ENCODE results near the gene AGBL1. TPM values are rescaled to one million over a fixed set of nuclear protein-coding genes. Genes with fewer than 3 reads are reported as not detected.

Gene AGBL1
- total and polyA plus RNA-seq, 2 donors (not counting 1 experiment from before 2014, with no cell fraction given): not detected

- POLR2A ChIA-PET: no interaction called here
- WGBS (ENCODE audit: insufficient coverage): 89% methylated on average over 1 of the region's 2 CpGs
- H2AFZ ChIP-seq (ENCODE audit: insufficient read depth, low read depth, low read length, poor library complexity, severe bottlenecking): no peak overlapping the region
- H3K27ac ChIP-seq (ENCODE audit: low read length in 2 of 2): no peak overlapping the region
- no peaks in the 10 kb centered on the region for H3K9me3 ChIP-seq (ENCODE audit: control extremely low read depth in 1 of 3, control insufficient read depth in 2 of 3, insufficient read depth in 1 of 3, low read length in 2 of 3)
- CTCF ChIA-PET: no interaction called here
- Mint-ChIP-seq H3K4me1 (no peaks in the 10 kb centered on the region), H3K9me3 (ENCODE audit: insufficient read depth) (no peaks in the 10 kb centered on the region), H3K4me3 (no peak overlapping the region), H3K27ac (no peak overlapping the region), H3K27me3 (peaks cover 5% of the 10 kb centered on the region)
- no peak overlapping the region for H3K4me2 ChIP-seq (replicated peaks; ENCODE audit: low read depth, low read length, poor library complexity, severe bottlenecking)
- DNase-seq (no peak), ATAC-seq (ENCODE audit: low read depth) (no peak)
- no peaks in the 10 kb centered on the region for H3K79me2 ChIP-seq (ENCODE audit: control insufficient read depth, insufficient read depth, low read length)
- no peak overlapping the region for H3K9ac ChIP-seq (ENCODE audit: low read length)
- H3K36me3 ChIP-seq (replicated peaks in 1 of 2; ENCODE audit: control extremely low read depth in 1 of 2, control insufficient read depth in 1 of 2, extremely low read depth in 1 of 2, insufficient read depth in 2 of 2, low read length in 1 of 2): no peaks in the 10 kb centered on the region
- no peaks in the 10 kb centered on the region for H4K20me1 ChIP-seq (ENCODE audit: control insufficient read depth, insufficient read depth, low read length, poor library complexity, severe bottlenecking)
- H3K27me3 ChIP-seq (replicated peaks in 1 of 4; ENCODE audit: control extremely low read depth in 1 of 4, control insufficient read depth in 3 of 4, insufficient read depth in 4 of 4, low read length in 3 of 4): no peaks in the 10 kb centered on the region
- H3K4me3 ChIP-seq (ENCODE audit: control extremely low read depth in 1 of 5, extremely low read depth in 1 of 5, insufficient read depth in 1 of 5, low read depth in 2 of 5, low read length in 4 of 5): no peak overlapping the region
- intact Hi-C loops (cut with micrococcal nuclease): no loop called here
- no peak for TF ChIP-seq EZH2 (IDR thresholded peaks at IDR 0.05; ENCODE audit: borderline replicate concordance, insufficient read depth, low read depth, low read length, poor library complexity, severe bottlenecking)
- TF ChIP-seq CTCF (IDR thresholded peaks at IDR 0.05): no peak
- H3K4me1 ChIP-seq (ENCODE audit: control insufficient read depth in 2 of 2, insufficient read depth in 2 of 2, low read length in 2 of 2): no peaks in the 10 kb centered on the region
Observed at GRCh38 chr15:86205096-86205495, 125.4 kb downstream of the AGBL1 start.

- ChIA-PET POLR2A (no interaction called here), CTCF (no interaction called here)
Observed at GRCh38 chr15:86213420-86213819, 133.7 kb downstream of the AGBL1 start.

More at GRCh38 chr15:86213420-86213819, 133.7 kb downstream of the AGBL1 start:
- no peaks in the 10 kb centered on the region for H3K4me1 ChIP-seq (ENCODE audit: control insufficient read depth in 2 of 2, insufficient read depth in 2 of 2, low read length in 2 of 2)
- no peak overlapping the region for H3K27ac Mint-ChIP-seq
- H3K4me3 Mint-ChIP-seq: no peak overlapping the region
- H2AFZ ChIP-seq (ENCODE audit: insufficient read depth, low read depth, low read length, poor library complexity, severe bottlenecking): no peak overlapping the region
- intact Hi-C loops (cut with micrococcal nuclease): no loop called here
- H3K9me3 ChIP-seq (ENCODE audit: control extremely low read depth in 1 of 3, control insufficient read depth in 2 of 3, insufficient read depth in 1 of 3, low read length in 2 of 3): peaks cover 0 to 7% (median 4%) of the 10 kb centered on the region in 3 donors
- H3K4me1 Mint-ChIP-seq: no peaks in the 10 kb centered on the region
- H3K27me3 ChIP-seq (replicated peaks in 1 of 4; ENCODE audit: control extremely low read depth in 1 of 4, control insufficient read depth in 3 of 4, insufficient read depth in 4 of 4, low read length in 3 of 4): no peaks in the 10 kb centered on the region
- H3K9me3 Mint-ChIP-seq (ENCODE audit: insufficient read depth): peaks cover 8% of the 10 kb centered on the region
- H3K27me3 Mint-ChIP-seq: peaks cover 5% of the 10 kb centered on the region
- no peaks in the 10 kb centered on the region for H3K79me2 ChIP-seq (ENCODE audit: control insufficient read depth, insufficient read depth, low read length)
- no peak overlapping the region for H3K4me3 ChIP-seq (ENCODE audit: control extremely low read depth in 1 of 5, extremely low read depth in 1 of 5, insufficient read depth in 1 of 5, low read depth in 2 of 5, low read length in 4 of 5)
- H3K36me3 ChIP-seq (replicated peaks in 1 of 2; ENCODE audit: control extremely low read depth in 1 of 2, control insufficient read depth in 1 of 2, extremely low read depth in 1 of 2, insufficient read depth in 2 of 2, low read length in 1 of 2): no peaks in the 10 kb centered on the region
- H3K27ac ChIP-seq (ENCODE audit: low read length in 2 of 2): no peak overlapping the region
- WGBS (ENCODE audit: insufficient coverage): 14% methylated on average over 1 of the region's 3 CpGs
- no peak for DNase-seq
- TF ChIP-seq EZH2 (IDR thresholded peaks at IDR 0.05; ENCODE audit: borderline replicate concordance, insufficient read depth, low read depth, low read length, poor library complexity, severe bottlenecking) (no peak), CTCF (IDR thresholded peaks at IDR 0.05) (no peak)
- no peak overlapping the region for H3K9ac ChIP-seq (ENCODE audit: low read length)
- ATAC-seq (ENCODE audit: low read depth): no peak
- no peak overlapping the region for H3K4me2 ChIP-seq (replicated peaks; ENCODE audit: low read depth, low read length, poor library complexity, severe bottlenecking)
- no peaks in the 10 kb centered on the region for H4K20me1 ChIP-seq (ENCODE audit: control insufficient read depth, insufficient read depth, low read length, poor library complexity, severe bottlenecking)

Measured in B cell (primary cell).